ENCODE results near the gene SLC12A9.
"Not testable (repeated sequence)": the region's sequence is repeated elsewhere in the genome, so short reads cannot be mapped to it uniquely, and the experiment has no call there.

Gene SLC12A9

DNA sequence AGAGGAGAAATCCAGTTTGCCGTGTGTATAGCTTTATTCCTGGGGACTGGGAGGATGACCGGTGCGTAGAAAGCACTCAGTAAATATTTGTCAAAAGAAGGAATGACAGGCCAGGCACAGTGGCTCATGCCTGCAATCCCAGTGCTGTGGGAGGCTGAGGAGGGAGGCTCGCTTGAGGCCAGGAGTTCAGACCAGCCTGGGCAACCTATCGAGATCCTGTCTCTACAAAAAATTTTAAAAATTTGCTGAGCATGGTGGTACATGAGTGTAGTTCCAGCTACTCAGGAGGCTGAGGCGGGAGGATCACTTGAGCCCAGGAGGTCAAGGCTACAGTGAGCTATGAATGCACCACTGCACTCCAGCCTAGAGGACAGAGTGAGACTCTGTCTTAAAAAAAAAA lies 41.0 kb upstream of the SLC12A9 start:
- no peak for TF ChIP-seq EZH2phosphoT487 (conservative IDR thresholded peaks at IDR 0.05; ENCODE audit: low read length)
- TF ChIP-seq, protein P1, sequence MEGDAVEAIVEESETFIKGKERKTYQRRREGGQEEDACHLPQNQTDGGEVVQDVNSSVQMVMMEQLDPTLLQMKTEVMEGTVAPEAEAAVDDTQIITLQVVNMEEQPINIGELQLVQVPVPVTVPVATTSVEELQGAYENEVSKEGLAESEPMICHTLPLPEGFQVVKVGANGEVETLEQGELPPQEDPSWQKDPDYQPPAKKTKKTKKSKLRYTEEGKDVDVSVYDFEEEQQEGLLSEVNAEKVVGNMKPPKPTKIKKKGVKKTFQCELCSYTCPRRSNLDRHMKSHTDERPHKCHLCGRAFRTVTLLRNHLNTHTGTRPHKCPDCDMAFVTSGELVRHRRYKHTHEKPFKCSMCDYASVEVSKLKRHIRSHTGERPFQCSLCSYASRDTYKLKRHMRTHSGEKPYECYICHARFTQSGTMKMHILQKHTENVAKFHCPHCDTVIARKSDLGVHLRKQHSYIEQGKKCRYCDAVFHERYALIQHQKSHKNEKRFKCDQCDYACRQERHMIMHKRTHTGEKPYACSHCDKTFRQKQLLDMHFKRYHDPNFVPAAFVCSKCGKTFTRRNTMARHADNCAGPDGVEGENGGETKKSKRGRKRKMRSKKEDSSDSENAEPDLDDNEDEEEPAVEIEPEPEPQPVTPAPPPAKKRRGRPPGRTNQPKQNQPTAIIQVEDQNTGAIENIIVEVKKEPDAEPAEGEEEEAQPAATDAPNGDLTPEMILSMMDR (IDR thresholded peaks at IDR 0.05; ENCODE audit: insufficient read depth, low read length, poor library complexity, severe bottlenecking), result no peak
- no peak overlapping the region for H2AFZ ChIP-seq (ENCODE audit: low read depth, low read length, severe bottlenecking)
- H3F3A ChIP-seq (ENCODE audit: insufficient read depth), result no peaks in the 10 kb centered on the region
- H3K9me2 ChIP-seq (replicated peaks; ENCODE audit: insufficient read depth, low read length), result no peaks in the 10 kb centered on the region
- H3K4me2 ChIP-seq (ENCODE audit: low read depth, low read length, poor library complexity, severe bottlenecking), result no peak overlapping the region
- H3K27me3 ChIP-seq (ENCODE audit: low read length), result no peaks in the 10 kb centered on the region
- no peaks in the 10 kb centered on the region for H3K9me3 ChIP-seq (ENCODE audit: insufficient read depth, low read length)
- no peaks in the 10 kb centered on the region for H3K36me3 ChIP-seq (ENCODE audit: low read length)
- H3K4me3 ChIP-seq (ENCODE audit: insufficient read depth, low read length, poor library complexity, severe bottlenecking), result no peak overlapping the region
- no peaks in the 10 kb centered on the region for H3K79me2 ChIP-seq (ENCODE audit: insufficient read depth, low read length)
- no peak overlapping the region for H3K27ac ChIP-seq (ENCODE audit: low read depth, low read length)
- H3K9ac ChIP-seq (ENCODE audit: low read length), result no peak overlapping the region
- no peaks in the 10 kb centered on the region for H4K20me1 ChIP-seq (ENCODE audit: low read depth, low read length)

GRCh38 chr7:100812729-100813128 lies 39.8 kb upstream of the SLC12A9 start:
- no peak overlapping the region for H3K4me3 ChIP-seq (ENCODE audit: insufficient read depth, low read length, poor library complexity, severe bottlenecking)
- no peaks in the 10 kb centered on the region for H3K27me3 ChIP-seq (ENCODE audit: low read length)
- H3F3A ChIP-seq (ENCODE audit: insufficient read depth), result no peaks in the 10 kb centered on the region
- no peak for TF ChIP-seq EZH2phosphoT487 (conservative IDR thresholded peaks at IDR 0.05; ENCODE audit: low read length)
- TF ChIP-seq, protein P1 (IDR thresholded peaks at IDR 0.05; ENCODE audit: insufficient read depth, low read length, poor library complexity, severe bottlenecking), result no peak
- no peaks in the 10 kb centered on the region for H3K79me2 ChIP-seq (ENCODE audit: insufficient read depth, low read length)
- no peak overlapping the region for H2AFZ ChIP-seq (ENCODE audit: low read depth, low read length, severe bottlenecking)
- H3K27ac ChIP-seq (ENCODE audit: low read depth, low read length), result no peak overlapping the region
- H3K9me2 ChIP-seq (replicated peaks; ENCODE audit: insufficient read depth, low read length), result no peaks in the 10 kb centered on the region
- no peak overlapping the region for H3K9ac ChIP-seq (ENCODE audit: low read length)
- H3K9me3 ChIP-seq (ENCODE audit: insufficient read depth, low read length), result no peaks in the 10 kb centered on the region
- no peaks in the 10 kb centered on the region for H3K36me3 ChIP-seq (ENCODE audit: low read length)
- no peak overlapping the region for H3K4me2 ChIP-seq (ENCODE audit: low read depth, low read length, poor library complexity, severe bottlenecking)
- no peaks in the 10 kb centered on the region for H4K20me1 ChIP-seq (ENCODE audit: low read depth, low read length)

GRCh38 chr7:100816515-100816914 lies 36.0 kb upstream of the SLC12A9 start:
- H3K4me2 ChIP-seq (ENCODE audit: low read depth, low read length, poor library complexity, severe bottlenecking); H3K36me3 ChIP-seq (ENCODE audit: low read length); H3K27ac ChIP-seq (ENCODE audit: low read depth, low read length); H3K4me3 ChIP-seq (ENCODE audit: insufficient read depth, low read length, poor library complexity, severe bottlenecking); H3K79me2 ChIP-seq (ENCODE audit: insufficient read depth, low read length); H2AFZ ChIP-seq (ENCODE audit: low read depth, low read length, severe bottlenecking); H3K9me3 ChIP-seq (ENCODE audit: insufficient read depth, low read length); H3K27me3 ChIP-seq (ENCODE audit: low read length); H3F3A ChIP-seq (ENCODE audit: insufficient read depth); H3K9me2 ChIP-seq (replicated peaks; ENCODE audit: insufficient read depth, low read length); H3K9ac ChIP-seq (ENCODE audit: low read length); H4K20me1 ChIP-seq (ENCODE audit: low read depth, low read length): not testable (repeated sequence)

DNA sequence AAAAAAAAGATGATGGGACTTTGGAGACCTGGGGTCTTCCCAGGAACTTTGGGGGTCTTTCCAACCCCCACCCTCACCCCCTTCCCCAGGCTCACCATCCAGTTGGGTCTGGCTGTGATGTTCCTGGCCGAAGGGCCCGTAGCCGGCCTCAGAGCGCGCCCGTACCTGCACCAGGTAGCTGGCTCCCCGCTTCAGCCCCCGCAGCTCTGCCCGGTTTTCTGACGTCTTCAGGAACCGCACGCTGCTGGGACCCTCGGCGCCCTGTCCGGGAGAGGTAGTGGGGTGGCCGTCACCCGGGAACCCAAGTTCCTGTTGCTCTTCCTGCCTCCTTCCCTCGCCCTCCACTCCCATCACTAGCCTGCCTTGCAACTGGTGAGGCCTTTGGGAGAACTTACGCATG lies 35.4 kb upstream of the SLC12A9 start:
- no peak overlapping the region for H3K4me2 ChIP-seq (ENCODE audit: low read depth, low read length, poor library complexity, severe bottlenecking)
- H3K9me3 ChIP-seq (ENCODE audit: insufficient read depth, low read length), result no peaks in the 10 kb centered on the region
- no peak overlapping the region for H3K27ac ChIP-seq (ENCODE audit: low read depth, low read length)
- H4K20me1 ChIP-seq (ENCODE audit: low read depth, low read length), result no peaks in the 10 kb centered on the region
- H3K9ac ChIP-seq (ENCODE audit: low read length), result no peak overlapping the region
- H3K79me2 ChIP-seq (ENCODE audit: insufficient read depth, low read length), result no peaks in the 10 kb centered on the region
- no peak overlapping the region for H3K4me3 ChIP-seq (ENCODE audit: insufficient read depth, low read length, poor library complexity, severe bottlenecking)
- H3K9me2 ChIP-seq (replicated peaks; ENCODE audit: insufficient read depth, low read length), result no peaks in the 10 kb centered on the region
- H3F3A ChIP-seq (ENCODE audit: insufficient read depth), result no peaks in the 10 kb centered on the region
- no peak overlapping the region for H2AFZ ChIP-seq (ENCODE audit: low read depth, low read length, severe bottlenecking)
- no peak for TF ChIP-seq EZH2phosphoT487 (conservative IDR thresholded peaks at IDR 0.05; ENCODE audit: low read length)
- TF ChIP-seq, protein P1 (IDR thresholded peaks at IDR 0.05; ENCODE audit: insufficient read depth, low read length, poor library complexity, severe bottlenecking), result no peak
- H3K27me3 ChIP-seq (ENCODE audit: low read length), result no peaks in the 10 kb centered on the region
- H3K36me3 ChIP-seq (ENCODE audit: low read length), result no peaks in the 10 kb centered on the region
